Measurements from ENCODE around the gene IL1RAPL1.

GRCh38 chrX:28586286-28586685 lies 960 bp upstream of the IL1RAPL1 start:
- TF ChIP-seq CTCF (IDR thresholded peaks at IDR 0.05 in 4 of 5, conservative IDR thresholded peaks at IDR 0.05 in 1 of 5) (no peak), POLR2A (IDR thresholded peaks at IDR 0.05) (no peak)

Data from gastrocnemius medialis (tissue), 4 donors.